CD4-positive, alpha-beta T cell treated with Interleukin-4 for 4 hours (primary cell): ENCODE results near the gene WDFY3.

ENCODE experiments used
- DNase-seq: peaks from one replicate; pipeline ENCODE4 v3.0.0-alpha.2; 2020

Gene WDFY3

GRCh38 chr4:84780719-84781118, 185.8 kb downstream of the WDFY3 start:
- no peak for DNase-seq

DNA sequence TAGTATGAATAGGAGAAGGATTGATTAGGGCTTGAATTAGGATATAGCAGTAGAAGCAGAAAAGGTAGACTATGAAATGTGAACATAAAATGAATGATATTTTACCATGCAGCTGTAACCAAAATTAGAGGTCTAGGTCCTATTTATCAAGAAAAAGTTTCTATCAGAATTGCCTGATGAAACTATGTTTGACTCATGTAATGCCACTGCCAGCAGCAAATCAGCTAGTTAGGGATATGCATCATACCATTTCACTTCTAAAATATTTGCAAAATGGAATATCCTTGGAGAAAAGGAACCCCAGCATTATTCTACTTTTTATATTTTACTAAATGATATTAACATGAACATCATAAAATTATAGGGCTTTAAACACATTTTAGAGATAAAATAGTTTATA, 188.4 kb downstream of the WDFY3 start:
- DNase-seq: no peak

- DNase-seq: no peak
Measured at GRCh38 chr4:84767168-84767567, 199.3 kb downstream of the WDFY3 start.

- DNase-seq: no peak
Measured at GRCh38 chr4:84753321-84753972, 213.0 kb downstream of the WDFY3 start.

DNA sequence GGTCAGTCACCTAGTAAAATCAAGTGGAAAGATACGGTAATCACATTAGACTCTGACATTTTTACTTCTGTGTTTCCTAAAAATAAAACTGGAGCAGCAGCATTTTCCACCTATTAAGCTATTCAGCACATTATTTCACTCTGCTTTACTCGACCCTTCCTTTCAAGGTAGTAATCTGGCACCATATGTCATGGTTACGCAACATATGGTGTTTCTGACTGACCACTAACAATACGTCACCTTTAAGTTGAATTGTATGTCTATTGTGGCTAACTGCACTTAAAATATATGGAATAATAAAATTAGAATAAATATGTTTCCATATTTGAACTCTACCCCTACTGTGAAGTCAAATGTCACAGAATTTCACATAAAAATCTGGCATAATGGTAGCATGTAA, 214.8 kb downstream of the WDFY3 start:
- no peak for DNase-seq

GRCh38 chr4:84750960-84751283, 215.6 kb downstream of the WDFY3 start:
- no peak for DNase-seq

- DNase-seq: no peak
Measured at GRCh38 chr4:84750260-84750959, 216.1 kb downstream of the WDFY3 start.

GRCh38 chr4:84740057-84740456, 226.4 kb downstream of the WDFY3 start:
- DNase-seq: no peak

GRCh38 chr4:84738622-84739021, 227.9 kb downstream of the WDFY3 start:
- DNase-seq: no peak

GRCh38 chr4:84737656-84738055, 228.8 kb downstream of the WDFY3 start:
- no peak for DNase-seq

DNA sequence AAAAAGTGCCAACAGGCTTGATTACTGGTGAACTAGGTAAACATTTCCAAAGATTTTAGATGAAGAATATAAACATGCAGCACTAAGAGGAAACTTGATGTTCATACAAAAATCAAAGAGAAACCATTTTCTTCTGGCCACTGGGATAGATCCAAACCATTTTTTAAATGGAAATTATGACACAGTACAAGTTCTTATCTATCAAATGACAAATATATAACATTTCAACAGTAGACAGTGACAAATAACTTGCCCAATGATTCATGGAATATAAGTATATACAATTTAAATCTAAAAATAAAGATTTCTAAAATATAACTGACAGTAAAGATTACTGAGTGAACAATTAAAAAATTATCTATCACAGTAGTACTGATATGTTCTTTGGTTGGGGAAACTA, 232.5 kb downstream of the WDFY3 start:
- no peak for DNase-seq

DNA sequence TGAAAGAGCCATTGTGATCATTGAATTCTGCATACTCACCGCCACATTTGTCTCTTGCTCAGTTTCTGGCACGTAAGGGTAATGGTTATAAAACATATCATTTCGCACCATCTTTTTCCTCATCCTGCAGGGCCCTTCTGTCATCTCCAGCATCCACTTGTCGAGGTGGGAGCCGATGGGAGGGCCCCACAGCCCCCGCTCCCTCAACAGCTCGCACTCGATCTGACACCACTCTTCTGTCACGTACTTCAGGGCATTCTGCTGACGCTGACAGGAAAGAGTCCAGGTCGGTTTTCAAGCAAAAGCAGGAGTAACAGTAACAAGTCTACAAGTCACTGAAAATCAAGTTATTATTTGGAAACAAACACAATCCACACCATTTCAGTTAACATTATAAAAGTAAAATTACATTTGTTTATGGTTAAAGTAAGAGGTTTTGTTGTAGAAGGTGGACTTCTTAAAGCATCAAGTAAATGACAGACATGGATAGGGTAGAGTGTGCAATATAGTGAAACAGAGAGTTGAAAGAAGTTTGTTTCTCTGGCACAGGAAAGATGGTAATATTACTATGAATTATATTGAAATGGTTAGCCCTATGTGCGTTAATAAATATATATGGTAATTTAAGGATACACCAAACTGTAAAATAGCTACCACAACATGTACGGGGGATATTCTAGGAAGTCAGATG, 233.0 kb downstream of the WDFY3 start:
- no peak for DNase-seq

DNA sequence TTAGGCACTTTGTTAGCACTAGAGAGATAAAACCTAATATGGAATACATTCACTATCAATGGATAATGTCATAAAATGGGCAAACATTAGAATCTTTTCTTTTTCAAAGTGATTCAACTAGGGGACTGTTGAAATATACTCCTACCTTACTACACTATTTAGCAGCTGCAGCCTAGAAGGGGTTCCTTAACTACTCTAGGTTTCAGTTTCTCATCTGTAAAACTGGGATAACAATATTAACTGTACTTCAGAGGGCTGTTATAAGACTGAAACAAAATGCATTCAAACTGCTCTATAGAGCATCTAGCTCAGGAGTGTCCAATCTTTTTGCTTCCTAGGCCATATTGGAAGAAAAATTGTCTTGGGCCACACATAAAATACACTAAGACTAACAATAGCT, 236.1 kb downstream of the WDFY3 start:
- DNase-seq: no peak

- no peak for DNase-seq
Measured at GRCh38 chr4:84727491-84727890, 239.0 kb downstream of the WDFY3 start.

GRCh38 chr4:84726356-84726755, 240.1 kb downstream of the WDFY3 start:
- no peak for DNase-seq

DNA sequence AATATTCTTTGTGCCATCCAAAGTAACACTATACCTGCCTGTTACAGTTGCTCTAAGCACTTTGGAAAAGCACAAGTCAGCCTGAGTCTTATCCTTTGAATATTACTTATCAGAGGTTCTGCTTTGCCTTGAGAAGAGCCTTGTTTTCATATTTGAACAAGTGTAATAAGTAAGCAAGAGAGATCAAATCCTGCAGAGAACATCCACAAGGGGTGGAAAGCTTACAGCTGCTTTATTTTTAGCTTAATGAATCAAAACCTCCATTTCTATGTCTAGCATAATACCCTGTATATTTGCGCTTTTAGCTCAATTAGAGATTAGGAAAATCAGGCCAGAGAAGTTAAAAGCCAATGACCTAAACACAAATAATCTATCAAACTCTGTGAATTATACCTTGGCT, 243.8 kb downstream of the WDFY3 start:
- DNase-seq: no peak

DNA sequence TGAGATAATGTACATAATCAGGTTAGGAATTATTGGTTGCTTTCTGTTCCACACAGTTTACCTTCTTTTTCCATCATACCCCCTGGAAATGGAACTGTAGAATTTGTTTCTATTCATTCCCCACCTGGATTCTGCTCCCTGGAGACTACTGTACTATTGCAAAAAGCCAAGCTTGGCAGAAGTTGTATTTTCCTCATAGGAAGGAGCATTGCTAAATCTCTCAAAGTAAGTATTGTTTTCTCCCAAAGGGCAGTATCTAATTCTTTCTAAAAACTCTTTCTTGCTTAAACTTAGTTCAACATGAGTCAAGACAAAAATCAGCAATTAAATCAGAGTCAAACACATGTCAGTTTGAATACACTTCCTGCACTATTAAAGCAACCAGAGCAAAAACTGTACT, 247.4 kb downstream of the WDFY3 start:
- DNase-seq: no peak

DNA sequence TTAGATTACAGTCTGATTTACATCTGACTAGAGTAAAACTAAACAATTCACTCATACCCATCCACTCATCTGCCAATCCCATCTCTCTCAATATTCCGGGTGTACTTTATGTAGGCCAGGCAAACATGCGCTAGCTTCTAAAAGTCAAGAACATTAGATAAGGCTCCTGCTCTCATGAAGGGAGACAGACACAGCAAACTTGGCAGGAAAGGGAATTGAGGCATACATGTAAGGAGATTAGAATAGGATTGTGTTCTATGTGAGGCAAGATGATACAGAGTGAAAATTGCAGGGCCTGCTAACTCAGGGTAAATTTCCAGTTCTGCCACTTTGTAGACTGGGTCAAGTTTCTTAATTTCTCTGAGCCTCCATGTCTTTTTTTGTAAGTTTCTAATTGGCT, 247.8 kb downstream of the WDFY3 start:
- DNase-seq: no peak

DNA sequence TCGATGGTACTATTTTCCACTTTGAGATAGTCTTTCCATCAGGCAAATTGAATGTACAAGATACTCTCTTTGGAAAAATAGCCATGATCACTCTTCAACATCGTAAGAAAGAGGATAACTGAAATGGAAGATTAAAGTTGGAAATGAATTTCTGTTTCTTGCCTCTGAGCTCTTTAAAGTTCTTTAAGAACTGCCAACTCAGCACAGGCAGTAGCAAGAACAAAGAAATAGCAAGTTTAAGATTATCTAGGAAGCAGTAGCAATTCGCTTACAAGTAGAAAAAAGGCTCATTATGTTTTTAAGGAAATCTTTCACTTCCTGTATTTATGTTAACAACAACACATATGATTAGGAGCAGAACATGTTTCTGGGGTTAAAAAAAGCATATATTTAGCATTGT, 255.9 kb downstream of the WDFY3 start:
- DNase-seq: no peak

DNA sequence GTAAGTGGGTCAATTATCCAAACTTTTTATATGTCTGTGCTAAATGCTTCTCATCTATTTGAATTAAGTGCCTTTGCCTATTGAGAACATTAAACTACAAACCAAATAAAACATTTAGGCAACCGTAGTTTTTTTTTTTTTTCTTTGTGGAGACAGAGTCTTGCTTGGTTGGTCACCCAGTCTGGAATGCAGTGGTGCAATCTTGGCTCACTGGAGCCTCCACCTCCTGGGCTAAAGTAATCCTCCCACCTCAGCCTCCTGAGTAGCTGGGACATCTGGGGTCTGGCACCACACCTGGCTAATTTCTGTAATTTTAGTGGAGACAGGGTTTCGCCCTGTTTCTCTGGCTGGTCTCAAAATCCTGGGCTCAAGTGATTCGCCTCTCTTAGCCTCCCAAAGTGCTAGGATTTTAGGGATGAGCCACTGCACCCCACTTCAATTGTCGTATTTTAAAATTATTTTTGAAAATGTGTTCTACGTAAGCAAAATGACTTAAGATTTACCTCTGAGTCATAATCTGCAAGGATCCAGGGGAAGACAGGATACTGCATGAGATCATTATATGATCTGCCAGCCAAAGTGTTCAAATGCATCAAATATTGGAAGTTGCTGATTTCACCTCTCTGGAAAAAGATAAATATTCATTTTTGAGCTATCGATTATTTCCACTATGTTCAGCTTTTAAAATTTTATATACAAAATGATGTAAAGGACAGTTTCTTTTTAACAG, 257.9 kb downstream of the WDFY3 start:
- DNase-seq: no peak

DNA sequence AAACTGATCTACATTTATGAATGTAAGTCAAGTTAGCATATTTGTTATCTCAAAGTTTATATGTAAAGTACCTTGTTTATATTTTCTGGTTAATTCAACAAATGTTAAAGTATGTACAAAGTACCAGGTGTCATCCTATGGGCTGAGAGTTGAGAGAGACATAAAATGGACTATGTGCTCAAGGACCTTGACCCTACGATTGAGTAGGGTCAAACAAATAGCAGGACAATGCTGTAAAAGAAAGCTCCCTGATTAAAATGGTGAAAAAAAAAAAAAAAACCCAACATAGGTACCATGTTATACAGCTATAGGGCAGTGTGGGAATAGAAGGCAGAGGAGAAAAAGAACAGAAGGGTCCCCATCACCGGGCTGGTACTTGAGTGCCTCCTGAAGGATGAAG, 260.2 kb downstream of the WDFY3 start:
- no peak for DNase-seq

DNA sequence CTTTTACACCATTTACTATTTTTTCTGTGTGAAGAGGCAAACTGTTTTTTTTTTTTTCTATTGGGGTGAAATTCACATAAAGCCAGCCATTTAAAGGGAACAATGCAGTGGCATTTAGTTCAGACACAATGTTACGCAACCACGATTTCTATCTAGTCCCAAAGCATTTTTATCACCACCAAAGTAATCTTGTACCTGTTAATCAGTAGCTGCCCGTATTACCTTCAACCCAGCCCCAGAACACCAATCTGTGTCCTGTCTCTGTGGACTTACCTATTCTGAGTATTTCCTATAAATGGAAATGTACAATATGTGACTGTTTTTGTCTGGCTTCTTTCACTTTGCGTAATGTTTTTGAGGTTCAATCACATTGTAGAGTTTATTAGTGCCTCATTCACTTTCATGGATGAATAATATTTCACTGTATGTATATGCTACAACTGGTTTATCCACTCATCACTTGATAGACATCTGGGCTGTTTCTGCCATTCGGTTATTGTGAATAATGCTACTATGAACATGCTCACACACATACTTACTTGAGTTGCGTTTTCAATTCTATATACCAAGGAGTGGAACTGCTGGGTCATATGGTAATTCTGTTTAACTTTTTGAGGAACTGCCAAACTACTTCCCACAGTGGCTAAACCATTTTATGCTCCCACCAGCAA, 267.4 kb downstream of the WDFY3 start:
- DNase-seq: no peak

GRCh38 chr4:84697615-84698201, 268.8 kb downstream of the WDFY3 start:
- DNase-seq: no peak
